Subcutaneous adipose tissue (tissue), 4 donors: ENCODE measurements around the gene BATF. TPM values are rescaled to one million over a fixed set of nuclear protein-coding genes. Genes with fewer than 3 reads are reported as not detected.

Experiments
- total RNA-seq, 4 donors: library from RNA; depleted of rRNA; stranded (reverse); fragments of >200 nt; gene quantifications; one replicate each; pipeline ENCODE4 v1.1.0, GENCODE V29; 2016
- TF ChIP-seq, protein P1 (sequence below): fragments of 450-650 bp; IDR thresholded peaks from one replicate; pipeline ENCODE4 v1.5.1; 2016; ENCODE audit warnings: low read depth, mild to moderate bottlenecking, control low read depth, antibody characterized with exemption, moderate library complexity

The BATF gene
- total RNA-seq, 4 donors from 2014 or later, result 7.3 to 18.3 (median 9.4) TPM

DNA sequence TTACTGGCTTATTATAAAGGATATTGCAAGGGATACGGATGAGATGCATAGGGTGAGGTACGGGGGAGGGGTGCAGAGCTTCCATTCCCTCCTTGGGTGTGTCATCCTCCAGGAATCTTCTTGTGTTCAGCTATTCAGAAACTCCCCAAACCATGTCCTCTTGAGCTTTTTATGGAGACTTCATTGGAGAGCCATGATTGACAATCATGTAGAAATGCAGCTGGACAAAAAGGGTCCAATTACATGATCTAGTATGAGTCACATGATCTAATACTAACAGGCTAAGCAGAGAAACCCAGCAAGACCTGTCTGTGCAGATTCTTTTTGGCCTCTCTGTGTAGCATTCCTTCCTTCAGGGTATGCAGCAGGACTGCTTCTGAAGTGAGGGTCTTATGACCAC lies 32.2 kb downstream of the BATF start:
- TF ChIP-seq, protein P1, sequence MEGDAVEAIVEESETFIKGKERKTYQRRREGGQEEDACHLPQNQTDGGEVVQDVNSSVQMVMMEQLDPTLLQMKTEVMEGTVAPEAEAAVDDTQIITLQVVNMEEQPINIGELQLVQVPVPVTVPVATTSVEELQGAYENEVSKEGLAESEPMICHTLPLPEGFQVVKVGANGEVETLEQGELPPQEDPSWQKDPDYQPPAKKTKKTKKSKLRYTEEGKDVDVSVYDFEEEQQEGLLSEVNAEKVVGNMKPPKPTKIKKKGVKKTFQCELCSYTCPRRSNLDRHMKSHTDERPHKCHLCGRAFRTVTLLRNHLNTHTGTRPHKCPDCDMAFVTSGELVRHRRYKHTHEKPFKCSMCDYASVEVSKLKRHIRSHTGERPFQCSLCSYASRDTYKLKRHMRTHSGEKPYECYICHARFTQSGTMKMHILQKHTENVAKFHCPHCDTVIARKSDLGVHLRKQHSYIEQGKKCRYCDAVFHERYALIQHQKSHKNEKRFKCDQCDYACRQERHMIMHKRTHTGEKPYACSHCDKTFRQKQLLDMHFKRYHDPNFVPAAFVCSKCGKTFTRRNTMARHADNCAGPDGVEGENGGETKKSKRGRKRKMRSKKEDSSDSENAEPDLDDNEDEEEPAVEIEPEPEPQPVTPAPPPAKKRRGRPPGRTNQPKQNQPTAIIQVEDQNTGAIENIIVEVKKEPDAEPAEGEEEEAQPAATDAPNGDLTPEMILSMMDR, result no peak

DNA sequence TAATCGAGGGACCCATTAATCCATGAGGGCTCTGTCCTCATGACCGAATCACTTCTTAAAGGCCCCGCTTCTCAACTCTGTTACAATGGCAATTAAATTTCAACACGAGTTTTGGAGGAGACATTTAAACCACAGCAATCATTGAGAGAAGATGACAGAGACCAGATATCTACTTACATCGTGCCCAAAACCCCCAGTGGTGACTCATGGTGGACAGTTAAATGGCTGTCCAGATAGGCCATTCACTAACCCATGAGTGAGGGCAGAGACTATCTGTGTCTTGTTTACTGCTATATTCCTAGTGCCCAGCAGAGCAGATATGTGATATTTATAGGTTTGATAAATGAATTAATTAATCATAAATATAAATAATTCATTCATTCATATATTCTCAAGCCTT lies 36.2 kb downstream of the BATF start:
- TF ChIP-seq, protein P1, result no peak

DNA sequence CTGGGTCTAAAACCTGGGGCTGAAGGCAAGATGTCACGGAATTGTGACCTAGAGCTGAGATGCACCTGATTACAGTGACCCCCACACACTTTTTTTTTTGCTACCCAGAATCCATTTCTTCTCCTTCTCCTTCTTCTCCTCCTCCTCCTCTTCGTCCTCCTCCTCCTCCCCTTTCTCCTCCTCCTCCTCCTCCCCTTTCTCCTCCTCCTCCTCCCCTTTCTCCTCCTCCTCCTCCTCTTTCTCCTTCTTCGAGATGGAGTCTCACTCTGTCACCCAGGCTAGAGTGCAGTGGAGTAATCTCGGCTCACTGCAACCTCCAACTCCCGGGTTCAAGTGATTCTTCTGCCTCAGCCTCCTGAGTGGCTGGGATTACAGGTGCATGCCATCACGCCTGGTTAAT lies 36.8 kb downstream of the BATF start:
- TF ChIP-seq, protein P1, result no peak

DNA sequence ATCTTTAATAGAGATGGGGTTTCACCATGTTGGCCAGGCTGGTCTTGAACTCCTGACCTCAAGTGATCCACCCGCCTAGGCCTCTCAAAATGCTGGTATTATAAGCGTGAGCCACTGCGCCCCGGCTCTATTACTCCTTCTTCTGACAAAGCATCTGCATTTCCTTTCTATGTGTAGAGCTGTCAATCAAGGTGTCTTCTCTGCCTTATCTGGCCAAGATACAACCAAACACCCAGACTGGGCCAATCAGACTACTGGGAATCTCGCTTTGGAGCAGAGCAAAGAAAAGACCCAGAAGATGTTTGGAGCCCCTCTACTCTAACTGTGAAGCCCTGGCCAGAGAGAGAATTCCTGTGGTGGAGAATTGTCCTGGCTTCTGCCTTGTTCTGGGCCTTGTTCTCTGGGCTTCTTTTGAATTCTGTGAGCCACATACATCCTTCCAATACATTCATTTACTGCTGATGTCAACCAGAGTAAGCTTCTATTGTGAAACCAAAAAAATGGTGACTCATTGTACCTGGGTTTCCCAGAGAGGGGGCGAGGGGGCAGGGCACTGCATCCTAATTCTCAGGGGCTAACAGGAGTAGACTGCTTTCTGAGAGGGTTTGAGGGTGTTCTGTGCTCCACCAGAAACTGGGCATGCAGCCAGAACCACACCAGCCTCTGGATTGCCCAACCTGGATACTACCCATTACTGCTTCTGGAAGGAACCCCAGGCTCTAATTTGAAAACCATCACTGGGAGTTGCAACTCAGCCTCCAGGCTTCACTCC lies 37.4 kb downstream of the BATF start:
- TF ChIP-seq, protein P1, result no peak

DNA sequence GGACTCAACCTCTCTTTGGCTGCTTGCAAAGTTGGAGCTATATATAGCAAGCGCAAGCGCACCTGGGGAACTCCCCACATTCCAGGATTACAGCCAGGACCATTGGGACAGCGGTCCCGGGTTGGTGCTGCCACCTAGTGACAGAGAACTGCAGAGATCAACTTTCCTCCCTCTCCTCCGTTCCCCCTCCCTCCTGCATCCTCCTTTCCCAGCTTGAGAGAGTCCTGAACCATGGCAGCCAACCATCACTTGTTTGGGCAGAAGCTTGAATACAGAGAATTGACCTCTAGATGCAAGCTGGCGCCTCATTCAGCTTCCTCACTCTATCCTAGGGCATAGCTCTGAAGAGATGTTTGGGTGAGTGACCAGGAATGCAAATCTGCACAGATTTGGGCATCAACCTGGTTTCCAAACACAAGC lies 38.8 kb downstream of the BATF start:
- TF ChIP-seq, protein P1, result no peak

DNA sequence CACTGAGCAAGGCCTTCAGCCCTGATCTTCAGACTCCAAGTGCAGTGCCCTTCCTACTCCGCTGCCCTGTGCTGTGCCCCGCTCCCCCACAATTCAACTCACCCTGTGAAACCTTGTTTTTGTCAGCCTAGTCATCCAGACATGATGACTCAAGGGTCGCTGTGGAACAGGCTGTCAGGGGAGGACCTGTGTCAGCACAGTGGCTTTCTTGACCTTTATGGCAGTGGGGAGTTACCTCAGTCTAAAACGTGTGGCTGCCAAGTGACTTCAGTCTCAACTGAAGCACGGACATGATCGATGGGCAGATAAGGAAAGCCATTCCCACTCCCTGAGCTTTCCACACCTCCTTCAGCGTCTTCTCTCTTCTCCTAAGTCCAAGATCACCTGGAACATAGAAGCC lies 39.8 kb downstream of the BATF start:
- TF ChIP-seq, protein P1, result no peak

DNA sequence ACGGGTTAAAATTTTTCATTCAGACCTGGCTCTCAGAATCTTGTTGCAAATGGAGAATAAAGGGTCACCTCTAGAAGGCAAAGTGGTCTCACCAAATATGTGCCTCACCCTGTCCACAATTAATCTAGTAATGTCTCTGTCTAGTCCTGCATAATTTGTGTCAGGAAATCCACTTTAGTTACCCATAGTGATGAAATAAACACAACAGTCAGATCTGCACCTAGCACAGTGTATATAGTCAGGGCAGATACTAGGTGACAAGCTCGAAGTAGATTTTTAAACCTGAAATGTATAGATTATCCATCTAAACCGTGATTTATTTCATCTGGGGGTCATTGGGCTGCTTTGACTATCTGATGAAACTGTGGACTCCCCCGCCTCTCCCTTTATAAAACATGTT lies 40.2 kb downstream of the BATF start:
- TF ChIP-seq, protein P1, result no peak
